ENCODE data around the gene GOLGA2.
"Not testable (repeated sequence)": the region's sequence is repeated elsewhere in the genome, so short reads cannot be mapped to it uniquely, and the experiment has no call there.

GOLGA2 gene

DNA sequence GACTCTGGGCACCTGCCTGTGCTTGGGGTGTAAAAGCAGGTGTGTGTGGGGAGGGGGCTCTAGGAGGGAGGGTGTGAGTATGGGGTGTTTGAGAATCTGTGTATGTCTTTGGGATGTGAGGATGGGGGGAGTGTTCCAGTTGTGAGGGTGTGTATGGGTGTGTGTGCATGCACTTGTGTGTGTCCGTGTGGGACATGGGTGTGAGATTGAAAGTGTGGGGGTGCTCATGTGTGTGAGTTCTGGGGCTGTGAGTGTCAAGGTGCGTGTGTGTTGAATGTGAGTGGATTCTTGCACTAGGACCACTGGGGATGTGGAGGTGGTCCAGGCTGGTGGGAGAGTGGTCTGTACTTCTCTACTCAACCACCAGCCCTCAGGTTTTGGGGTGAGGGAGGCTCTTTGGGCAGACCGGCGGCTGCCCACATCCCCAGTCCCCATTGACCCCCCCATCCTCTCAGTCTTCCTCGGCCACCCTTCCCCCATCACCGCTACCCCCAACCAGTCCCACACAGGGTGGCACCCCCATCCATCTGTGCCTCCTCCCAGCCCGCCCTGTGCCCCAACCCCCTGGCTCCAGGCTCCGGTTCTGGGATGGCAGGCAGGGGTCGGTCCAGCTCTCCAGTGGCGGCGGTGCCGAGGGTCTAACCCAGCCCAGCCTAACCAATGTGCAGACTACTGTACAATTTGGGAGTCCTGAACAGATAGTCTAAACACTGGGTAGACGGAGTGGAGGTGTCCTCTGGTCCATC, 31.5 kb downstream of the GOLGA2 start:
- no peak overlapping the region for H3K27ac ChIP-seq
- DNase-seq (ENCODE audit: low read depth, low spot score), result no peak

DNA sequence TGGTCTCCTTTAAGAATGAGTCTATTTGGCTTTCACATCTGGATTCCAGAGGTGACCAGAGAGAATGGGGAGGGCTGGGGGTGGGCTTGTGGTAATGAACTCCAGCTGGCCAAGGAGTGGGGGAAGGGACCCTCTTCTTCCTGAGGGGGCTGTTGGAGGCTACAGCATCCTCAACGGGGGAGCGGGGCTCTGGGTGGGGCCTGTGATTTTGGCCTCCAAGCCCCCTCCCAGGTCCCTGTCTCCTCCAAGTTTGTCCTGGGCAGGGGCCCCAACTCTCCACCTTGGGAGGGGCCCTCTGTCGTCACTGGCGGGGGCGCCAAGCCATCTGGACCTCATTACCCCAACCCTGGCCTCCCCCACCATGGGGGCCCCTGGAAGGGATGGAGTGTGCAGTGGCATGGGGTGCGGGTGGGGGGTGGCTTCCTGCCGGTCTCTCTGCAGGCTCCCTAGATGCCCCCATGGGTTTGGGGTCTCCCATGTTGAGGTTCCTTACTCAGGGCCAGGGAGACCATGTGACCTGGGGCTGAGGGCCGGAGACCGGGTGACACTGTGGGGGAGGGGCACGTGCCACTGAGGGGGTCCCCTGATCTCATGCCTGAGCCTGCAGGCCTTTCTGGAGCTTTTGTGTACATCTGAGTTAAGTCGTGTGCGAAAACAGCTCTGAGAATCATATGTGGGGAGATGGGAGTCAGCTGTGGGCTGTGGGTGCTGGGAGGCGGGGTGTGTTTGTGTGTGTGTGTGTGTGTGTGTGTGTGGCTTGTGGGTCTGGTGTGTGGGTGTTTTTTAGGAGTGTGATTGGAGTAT, 32.4 kb downstream of the GOLGA2 start:
- no peak for DNase-seq (ENCODE audit: low read depth, low spot score)
- no peak overlapping the region for H3K27ac ChIP-seq

DNA sequence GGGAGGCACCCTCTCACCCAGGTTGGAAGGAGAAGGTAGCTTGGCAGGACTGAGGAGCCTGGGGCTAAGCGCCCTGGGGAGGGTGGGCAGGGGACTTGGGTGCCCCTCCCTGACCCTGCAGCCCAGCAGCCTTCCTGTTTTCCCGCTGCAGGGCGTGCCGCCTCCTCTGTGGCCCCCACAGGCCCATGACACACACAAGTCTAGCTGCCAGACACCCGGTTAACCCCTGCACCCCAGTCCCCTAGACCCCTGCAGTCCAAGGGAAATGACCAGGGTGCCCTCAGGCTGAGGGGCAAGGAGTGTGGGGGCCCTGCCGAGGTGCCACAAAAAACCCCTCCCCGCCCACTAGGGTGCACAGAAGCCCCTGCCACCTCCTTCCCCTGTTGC, 33.0 kb downstream of the GOLGA2 start:
- no peak for DNase-seq (ENCODE audit: low read depth, low spot score)
- H3K27ac ChIP-seq, result no peak overlapping the region

DNA sequence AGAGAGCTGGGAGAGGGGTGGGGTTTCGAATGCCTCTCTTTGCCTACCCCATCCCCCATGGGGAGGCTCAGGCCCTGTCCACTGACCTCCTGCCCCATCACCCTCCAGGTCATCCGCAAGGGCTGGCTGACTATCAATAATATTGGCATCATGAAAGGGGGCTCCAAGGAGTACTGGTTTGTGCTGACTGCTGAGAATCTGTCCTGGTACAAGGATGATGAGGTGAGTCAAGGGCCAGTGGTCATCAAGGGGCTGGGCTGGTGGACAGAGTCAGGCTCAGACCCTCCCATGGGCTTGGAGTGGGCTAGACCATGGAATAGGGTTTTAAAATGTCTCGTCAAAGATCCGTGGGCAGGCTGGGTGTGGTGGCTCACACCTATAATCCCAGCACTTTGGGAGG, 33.7 kb downstream of the GOLGA2 start:
- H3K27ac ChIP-seq, result no peak overlapping the region
- no peak for DNase-seq (ENCODE audit: low read depth, low spot score)

DNA sequence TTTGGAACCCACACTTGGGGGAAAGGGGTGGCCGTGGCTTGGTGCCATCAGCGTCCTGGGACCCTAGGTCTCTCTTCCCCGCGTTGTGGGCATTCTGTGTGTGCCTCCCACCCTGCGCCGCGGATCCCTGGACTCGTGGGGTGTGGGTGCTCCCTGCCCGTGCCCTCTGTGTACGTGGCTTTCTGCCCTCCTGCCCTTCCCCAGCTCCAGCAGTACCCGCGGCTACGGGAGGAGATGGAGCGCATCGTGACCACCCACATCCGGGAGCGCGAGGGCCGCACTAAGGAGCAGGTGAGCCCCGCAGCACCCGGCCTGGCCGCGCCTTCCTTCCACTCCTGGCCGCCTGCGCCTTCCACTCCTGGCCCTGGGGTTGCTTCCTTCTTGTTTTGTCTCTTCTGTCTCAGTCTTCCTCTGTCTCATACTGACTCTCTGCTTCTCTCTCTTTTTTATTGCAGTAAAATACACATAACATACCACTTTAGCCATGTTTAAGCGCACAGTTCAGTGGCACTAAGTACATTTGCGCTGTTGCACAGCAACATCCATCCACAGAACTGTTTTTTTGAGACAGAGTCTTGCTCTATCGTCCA, 41.9 kb downstream of the GOLGA2 start:
- H3K27ac ChIP-seq, result no peak overlapping the region
- no peak for DNase-seq (ENCODE audit: low read depth, low spot score)

DNA sequence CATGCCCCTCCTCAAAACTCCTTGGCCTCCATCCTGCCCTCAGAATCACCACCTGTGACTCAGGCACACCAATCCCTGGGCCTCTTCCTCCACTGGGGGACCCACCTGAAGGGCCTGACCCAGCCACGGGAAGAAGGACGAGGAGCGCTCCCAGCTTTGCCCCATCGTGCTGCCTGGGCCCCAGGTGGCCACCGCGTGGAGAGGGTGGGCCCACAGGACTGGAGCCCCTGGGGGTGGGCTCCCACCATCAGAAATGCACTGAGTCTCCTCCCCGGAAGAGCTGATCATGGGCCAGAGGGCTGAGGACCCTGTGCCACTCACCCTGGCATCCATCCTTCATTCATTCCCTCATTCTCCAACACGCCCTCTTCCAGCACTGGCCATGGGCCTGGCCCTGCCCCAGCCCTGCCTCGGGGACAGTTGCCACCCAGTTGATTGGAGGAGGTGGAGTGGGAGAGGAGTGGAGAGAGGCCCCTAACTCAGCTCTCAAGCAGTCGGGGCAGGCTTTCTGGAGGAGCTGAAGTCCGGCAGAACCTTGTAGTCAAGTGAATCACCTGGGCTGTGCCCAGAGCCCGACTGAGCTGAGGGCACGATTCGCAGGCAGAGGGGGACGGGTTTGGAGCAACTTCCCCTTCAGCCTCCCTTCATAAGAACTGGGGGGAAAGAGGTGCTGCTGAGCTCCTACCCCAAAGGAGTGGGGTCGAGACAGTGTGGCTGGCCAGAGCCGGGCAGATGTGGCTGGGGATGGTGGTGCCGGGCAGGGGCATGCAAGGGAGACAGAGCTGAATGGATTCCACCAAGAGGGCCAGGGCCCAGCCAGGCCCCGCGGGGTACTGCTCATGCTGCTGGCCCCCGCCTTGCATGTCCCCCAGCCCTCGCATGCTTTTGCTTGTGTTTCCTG, 43.0 kb downstream of the GOLGA2 start:
- DNase-seq (ENCODE audit: low read depth, low spot score), result no peak
- no peak overlapping the region for H3K27ac ChIP-seq

DNA sequence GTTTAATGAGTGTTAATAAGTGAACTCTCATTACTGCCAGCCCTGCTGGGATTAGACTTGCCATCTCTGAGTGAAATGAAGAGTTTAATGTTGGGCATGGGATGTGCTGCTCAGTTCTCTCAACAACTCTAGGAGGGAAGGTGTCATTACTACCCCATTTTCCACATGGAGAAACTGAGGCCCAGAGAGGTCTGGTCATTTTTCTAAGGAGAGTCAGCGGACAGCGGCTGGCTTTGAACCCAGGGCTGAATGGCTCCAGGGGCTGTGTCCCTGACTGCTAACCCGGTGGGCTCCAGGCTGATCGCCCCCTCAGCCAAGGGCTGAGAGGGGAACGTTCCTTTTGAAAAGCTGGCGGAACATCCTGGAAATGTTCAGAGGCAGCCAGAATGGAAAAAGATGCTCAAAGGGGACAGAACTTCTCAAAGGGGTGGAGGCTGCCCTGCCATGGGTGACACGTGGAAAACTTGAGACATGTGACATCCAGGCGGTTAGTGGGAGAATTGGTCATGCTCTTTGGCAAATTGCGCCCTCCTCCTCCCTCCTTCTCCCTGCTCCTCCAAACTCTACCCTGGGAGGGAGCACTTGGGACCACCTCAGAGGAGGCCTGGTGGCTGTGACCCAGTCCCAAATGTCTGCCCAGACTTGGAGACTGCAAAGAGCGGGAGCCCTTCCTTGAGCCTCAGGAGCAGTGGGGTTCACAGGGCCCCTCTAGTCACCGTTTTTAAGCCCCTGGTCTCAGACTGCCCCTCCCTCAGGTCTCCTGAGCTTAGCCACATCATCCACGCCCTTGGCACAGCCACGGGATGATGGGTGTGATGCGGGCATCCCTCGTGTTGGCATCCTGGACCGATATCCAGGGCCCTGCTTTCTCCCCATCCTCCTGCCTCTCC, 43.9 kb downstream of the GOLGA2 start:
- no peak overlapping the region for H3K27ac ChIP-seq
- DNase-seq (ENCODE audit: low read depth, low spot score), result no peak

DNA sequence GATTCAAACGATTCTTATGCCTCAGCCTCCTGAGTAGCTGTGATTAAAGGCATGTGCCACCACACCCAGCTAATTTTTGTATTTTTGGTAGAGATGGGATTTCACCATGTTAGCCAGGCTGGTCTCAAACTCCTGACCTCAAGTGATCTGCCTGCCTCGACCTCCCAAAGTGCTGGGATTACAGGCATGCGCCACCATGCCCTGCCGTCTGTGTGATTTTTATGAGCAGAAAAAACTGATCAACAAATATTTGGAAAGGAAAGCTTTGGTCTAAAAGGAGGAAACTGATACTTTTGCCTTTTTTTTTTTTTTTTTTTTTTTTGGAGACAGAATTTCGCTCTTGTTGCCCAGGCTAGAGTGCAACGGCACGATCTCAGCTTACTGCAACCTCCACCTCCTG, 44.9 kb downstream of the GOLGA2 start:
- not testable (repeated sequence) for DNase-seq (ENCODE audit: low read depth, low spot score); H3K27ac ChIP-seq

DNA sequence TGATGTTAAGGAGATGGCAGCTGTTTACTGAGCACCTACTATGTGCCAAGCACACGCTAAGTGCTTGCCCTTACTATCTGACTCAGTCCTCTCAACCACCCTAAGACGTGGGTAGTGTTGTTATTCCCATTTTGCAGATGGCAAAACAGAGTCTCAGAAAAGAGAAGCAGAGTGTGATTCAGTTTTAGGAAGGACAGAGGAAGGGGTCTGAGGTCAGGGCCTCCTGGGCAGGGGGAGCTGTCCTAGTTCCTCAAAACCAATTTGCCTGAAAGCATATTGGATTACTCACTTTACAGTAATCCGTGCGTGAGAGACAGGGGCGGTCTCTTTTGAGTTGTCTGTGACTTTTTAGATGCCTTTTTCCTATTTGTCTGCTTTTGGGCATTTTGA, 49.4 kb downstream of the GOLGA2 start:
- no peak overlapping the region for H3K27ac ChIP-seq
- DNase-seq (ENCODE audit: low read depth, low spot score), result no peak

DNA sequence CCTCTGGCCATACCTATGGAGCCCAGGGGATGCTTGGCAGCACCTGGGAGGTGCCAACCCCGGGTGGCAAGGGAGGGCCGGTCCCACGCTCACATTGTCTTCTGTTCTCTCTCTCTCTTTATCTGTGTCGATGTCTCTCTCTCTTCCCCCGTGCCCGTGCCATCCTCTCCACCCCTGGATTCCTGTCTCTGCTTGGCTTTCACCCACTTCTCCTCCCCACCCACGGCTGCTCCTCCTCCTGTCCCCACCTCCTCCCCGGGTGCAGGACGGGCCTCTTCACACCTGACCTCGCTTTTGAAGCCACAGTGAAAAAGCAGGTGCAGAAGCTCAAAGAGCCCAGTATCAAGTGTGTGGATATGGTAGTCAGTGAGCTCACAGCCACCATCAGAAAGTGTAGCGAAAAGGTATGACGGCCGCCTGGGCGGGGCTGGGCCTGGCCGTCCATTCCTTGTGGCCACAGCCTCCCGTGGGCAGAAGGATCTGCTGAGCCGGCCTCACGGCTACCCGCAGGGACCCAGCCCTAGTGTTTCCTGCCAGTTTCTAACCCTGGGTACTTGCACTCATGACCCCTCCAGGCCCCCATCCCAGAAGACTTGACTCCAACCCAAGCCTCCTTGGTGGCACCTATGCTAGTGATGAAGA, 49.9 kb downstream of the GOLGA2 start:
- DNase-seq (ENCODE audit: low read depth, low spot score), result no peak
- H3K27ac ChIP-seq, result no peak overlapping the region

DNA sequence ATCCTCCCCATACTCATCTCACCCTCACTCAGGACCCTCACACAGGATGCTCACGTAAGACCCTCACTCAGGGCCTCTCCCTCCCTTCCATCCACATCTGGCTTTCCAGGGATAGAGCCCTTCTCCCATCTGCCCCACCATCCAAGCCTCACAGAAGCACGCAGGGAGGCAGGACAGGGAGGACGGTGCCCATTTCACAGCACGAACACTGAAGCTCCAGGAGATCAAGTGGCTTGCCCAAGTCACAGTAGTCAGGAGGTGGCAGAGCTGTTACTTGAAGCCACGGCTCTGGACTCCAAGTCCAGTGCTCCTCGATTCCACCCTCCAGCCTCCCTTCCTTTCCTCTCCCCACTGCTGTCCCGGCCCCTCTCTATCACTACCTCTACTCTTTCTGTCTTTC, 50.9 kb downstream of the GOLGA2 start:
- H3K27ac ChIP-seq, result no peak overlapping the region
- no peak for DNase-seq (ENCODE audit: low read depth, low spot score)

DNA sequence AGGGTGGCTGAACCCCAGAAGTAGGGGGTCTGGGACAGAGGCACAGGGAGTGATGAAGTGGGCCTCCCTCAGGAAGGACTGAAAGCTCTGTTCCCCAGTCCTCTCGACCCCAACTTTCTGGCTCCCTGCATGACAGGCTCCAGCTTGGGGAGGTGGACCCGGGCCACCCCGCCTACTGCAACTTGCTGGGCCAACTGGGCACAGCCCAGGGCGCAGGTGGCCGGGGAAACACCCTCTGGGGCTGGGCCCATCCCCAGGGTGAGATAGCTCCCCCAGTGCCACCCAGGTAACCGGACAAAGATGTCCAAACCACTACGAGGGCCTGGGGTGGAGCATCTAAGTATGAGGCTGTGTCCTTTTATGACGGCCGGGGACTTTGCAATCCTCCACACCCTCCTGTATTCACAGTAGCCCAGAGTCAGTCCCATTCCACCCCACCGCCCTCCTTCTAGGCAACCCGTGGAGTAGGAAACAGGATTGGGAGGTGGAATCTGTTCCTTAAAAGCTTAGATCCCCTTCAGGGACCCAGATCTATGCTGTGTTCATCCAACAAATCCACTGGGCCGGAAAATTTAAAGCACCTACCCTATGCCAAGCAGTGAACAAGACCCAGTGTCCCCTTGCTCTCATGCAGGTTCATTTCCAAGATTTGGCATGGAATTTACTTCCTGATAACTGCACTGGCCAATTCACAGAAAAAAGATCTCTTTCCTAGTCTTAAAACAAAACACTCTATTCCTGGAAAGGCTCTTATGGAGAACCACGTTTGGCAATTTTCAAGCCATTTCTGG, 52.7 kb downstream of the GOLGA2 start:
- no peak overlapping the region for H3K27ac ChIP-seq
- no peak for DNase-seq (ENCODE audit: low read depth, low spot score)

DNA sequence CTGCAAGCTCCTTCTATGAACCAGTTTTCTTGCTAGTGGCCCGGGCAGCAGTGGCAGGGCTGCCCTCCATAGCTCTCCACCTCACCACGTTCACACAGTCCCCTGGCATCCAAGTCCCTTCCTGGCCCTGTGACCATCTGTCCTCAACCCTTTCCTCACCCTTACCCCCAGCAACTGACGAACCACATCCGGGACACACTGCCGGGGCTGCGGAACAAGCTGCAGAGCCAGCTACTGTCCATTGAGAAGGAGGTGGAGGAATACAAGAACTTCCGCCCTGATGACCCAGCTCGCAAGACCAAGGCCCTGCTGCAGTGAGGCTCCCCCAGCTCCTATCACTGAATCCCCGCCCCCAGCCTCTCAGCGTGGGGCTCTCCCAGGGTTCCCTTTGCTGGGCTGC, 53.8 kb downstream of the GOLGA2 start:
- no peak overlapping the region for H3K27ac ChIP-seq
- DNase-seq (ENCODE audit: low read depth, low spot score), result no peak

DNA sequence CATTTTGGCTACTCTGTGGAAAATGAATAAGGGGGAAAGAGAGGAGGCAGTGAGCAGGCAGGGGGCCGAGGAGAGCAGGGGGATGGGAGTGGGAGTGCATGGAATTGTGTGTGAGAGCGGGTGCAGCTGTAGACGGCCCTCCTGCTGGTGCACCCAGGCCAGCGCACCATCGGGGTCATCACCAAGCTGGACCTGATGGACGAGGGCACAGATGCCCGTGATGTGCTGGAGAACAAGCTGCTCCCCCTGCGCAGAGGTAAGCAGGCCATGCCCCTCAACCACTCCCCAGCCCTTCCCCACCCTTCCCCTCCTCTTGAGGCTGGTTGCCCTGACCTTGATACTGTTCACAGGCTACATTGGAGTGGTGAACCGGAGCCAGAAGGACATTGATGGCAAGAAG, 56.0 kb downstream of the GOLGA2 start:
- DNase-seq (ENCODE audit: low read depth, low spot score), result no peak

DNA sequence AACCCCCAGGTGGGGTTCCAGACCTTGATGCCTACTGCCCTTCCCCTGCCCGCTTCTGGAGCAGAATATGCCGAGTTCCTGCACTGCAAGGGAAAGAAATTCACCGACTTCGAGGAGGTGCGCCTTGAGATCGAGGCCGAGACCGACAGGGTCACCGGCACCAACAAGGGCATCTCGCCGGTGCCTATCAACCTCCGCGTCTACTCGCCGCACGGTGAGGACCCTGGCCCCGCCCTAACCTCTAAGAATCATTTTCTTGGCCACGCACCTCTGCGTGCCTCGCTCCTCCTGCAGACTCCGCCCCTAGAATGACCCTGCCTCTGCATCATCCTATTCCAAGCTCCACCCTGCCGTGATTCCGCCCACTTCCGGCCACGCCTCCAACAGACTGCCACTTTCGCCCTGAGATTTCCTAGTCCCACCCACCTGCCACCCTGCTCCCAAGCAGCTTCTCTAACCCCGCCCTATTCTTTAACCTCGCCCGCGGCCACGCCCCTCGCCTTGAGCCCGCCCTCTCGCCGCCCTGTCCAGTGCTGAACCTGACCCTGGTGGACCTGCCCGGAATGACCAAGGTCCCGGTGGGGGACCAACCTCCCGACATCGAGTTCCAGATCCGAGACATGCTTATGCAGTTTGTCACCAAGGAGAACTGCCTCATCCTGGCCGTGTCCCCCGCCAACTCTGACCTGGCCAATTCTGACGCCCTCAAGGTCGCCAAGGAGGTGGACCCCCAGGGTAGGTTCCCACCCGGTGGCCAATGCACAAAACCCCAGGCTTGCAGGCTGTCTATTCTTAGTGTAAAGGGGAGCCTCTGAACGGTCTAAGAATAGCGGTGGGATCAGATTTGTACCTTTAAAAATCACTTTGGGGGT, 57.1 kb downstream of the GOLGA2 start:
- peak; percentile 79 for DNase-seq (ENCODE audit: low read depth, low spot score)
- H3K27ac ChIP-seq, result no peak overlapping the region

More for the DNA sequence above, 56.0 kb downstream of the GOLGA2 start:
- no peak overlapping the region for H3K27ac ChIP-seq

DNA sequence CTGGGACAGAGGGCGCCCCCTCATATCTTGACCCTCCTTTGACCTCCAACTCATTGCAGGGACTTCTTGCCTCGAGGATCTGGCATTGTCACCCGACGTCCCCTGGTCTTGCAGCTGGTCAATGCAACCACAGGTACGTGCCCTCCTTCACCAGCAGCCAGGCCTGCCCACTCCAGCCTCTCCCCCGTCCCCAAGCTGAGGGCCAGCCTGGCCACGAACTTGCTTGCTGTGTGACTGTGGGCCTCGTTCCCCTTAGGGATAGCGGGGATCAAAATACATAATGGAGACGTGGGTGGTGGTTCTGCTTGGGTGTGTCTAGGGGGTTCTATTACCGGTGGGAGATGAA, 57.7 kb downstream of the GOLGA2 start:
- no peak overlapping the region for H3K27ac ChIP-seq
- DNase-seq (ENCODE audit: low read depth, low spot score), result no peak

DNA sequence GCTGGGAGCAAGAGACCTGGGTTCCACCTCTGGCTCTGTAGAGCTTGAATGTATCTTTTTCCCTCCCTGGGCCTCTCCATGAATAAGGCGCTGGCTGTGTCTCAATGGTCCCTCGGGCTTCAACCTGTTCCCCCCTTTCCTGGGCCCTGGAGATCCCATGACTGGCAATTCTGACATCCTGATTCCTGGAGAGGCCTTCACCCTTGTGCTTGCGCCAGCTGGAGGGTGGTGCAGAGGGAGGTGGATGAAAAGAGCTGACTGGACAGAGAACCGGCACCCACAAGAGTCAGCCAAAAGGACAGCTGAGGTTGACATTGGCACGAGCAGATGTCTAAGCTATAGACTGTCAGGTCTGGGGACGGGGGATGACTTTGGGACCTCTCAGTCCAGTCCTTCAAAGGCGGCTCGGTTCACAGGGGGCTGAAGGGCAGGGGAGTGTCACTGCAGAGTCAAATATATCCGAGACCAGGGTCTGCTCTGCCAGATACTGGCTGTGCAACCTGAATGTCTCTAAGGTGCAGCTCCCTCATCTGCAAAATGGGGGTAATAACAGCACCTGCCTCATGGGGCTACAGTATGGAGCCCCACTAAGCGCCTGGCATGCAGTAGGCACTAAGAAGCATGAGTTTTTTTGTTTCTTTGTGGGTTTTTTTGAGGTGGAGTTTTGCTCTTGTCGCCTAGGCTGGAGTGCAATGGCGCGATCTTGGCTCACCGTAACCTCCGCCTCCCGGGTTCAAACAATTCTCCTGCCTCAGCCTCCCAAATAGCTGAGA, 58.8 kb downstream of the GOLGA2 start:
- H3K27ac ChIP-seq, result no peak overlapping the region
- DNase-seq (ENCODE audit: low read depth, low spot score), result no peak
